H9 (cell line): ENCODE results near the gene PHYH. TPM values are rescaled to one million over a fixed set of nuclear protein-coding genes. Genes with fewer than 3 reads are reported as not detected.

Experiments used
- DNase-seq: peaks from one replicate; pipeline ENCODE4 v3.0.0-alpha.2; 2017
- H2AFZ ChIP-seq: one replicate; pipeline ENCODE4 v1.6.1; 2013; ENCODE audit warnings: mild to moderate bottlenecking, low read length, control low read depth, moderate library complexity
- H2AK5ac ChIP-seq: 2 replicates; pipeline ENCODE4 v1.6.1; 2013; ENCODE audit warnings: low read length, control low read depth, mixed read lengths; ENCODE audit not compliant: insufficient read length
- H2BK120ac ChIP-seq: one replicate; pipeline ENCODE4 v1.6.1; 2013; ENCODE audit warnings: low read depth, mild to moderate bottlenecking, low read length, control low read depth, inconsistent platforms; ENCODE audit not compliant: poor library complexity, severe bottlenecking
- H2BK12ac ChIP-seq: 2 replicates; pipeline ENCODE4 v1.6.1; 2013; ENCODE audit warnings: low read length, control low read depth, mixed read lengths, low read depth; ENCODE audit not compliant: insufficient read length
- H2BK15ac ChIP-seq: 2 replicates; pipeline ENCODE4 v1.6.1; 2013; ENCODE audit warnings: low read depth, low read length, control low read depth
- H2BK20ac ChIP-seq: one replicate; pipeline ENCODE4 v1.6.1; 2013; ENCODE audit warnings: low read depth, mild to moderate bottlenecking, low read length, control low read depth, inconsistent platforms; ENCODE audit not compliant: poor library complexity, severe bottlenecking
- H2BK5ac ChIP-seq: 2 replicates; pipeline ENCODE4 v1.6.1; 2013; ENCODE audit warnings: low read length, control low read depth, mixed read lengths; ENCODE audit not compliant: insufficient read length
- H3K14ac ChIP-seq: 2 replicates; pipeline ENCODE4 v1.6.1; 2013; ENCODE audit warnings: low read length, control low read depth; ENCODE audit not compliant: insufficient read depth
- H3K18ac ChIP-seq: 2 replicates; pipeline ENCODE4 v1.6.1; 2013; ENCODE audit warnings: low read depth, mild to moderate bottlenecking, mixed read lengths, low read length, control low read depth; ENCODE audit not compliant: insufficient read length
- H3K23ac ChIP-seq: 2 replicates; pipeline ENCODE4 v1.6.1; 2013; ENCODE audit warnings: low read length, control low read depth, mixed read lengths, low read depth; ENCODE audit not compliant: insufficient read length
- H3K23me2 ChIP-seq: 2 replicates; pipeline ENCODE4 v1.6.1; 2013; ENCODE audit warnings: low read depth, mild to moderate bottlenecking, mixed read lengths, low read length, control low read depth; ENCODE audit not compliant: insufficient read length, poor library complexity, severe bottlenecking
- H3K27ac ChIP-seq: 2 replicates; pipeline ENCODE4 v1.5.1; 2013; ENCODE audit warnings: low read length, control low read depth, mixed read lengths, low read depth; ENCODE audit not compliant: insufficient read length
- H3K27me3 ChIP-seq: 2 replicates; pipeline ENCODE4 v1.6.1; 2013; ENCODE audit warnings: low read length, control low read depth, inconsistent platforms; ENCODE audit not compliant: insufficient read depth
- H3K4ac ChIP-seq: 2 replicates; pipeline ENCODE4 v1.6.1; 2013; ENCODE audit warnings: low read depth, mild to moderate bottlenecking, control low read depth, inconsistent platforms, low read length, moderate library complexity
- H3K4me1 ChIP-seq: 2 replicates; pipeline ENCODE4 v1.6.1; 2013; ENCODE audit warnings: low read length, control low read depth, inconsistent platforms; ENCODE audit not compliant: insufficient read depth
- H3K4me2 ChIP-seq: 2 replicates; pipeline ENCODE4 v1.6.1; 2013; ENCODE audit warnings: low read length, control low read depth, mixed read lengths; ENCODE audit not compliant: insufficient read length, insufficient read depth
- H3K56ac ChIP-seq: 2 replicates; pipeline ENCODE4 v1.6.1; 2013; ENCODE audit warnings: low read depth, mild to moderate bottlenecking, mixed read lengths, low read length, control low read depth; ENCODE audit not compliant: insufficient read length
- H3K79me1 ChIP-seq: 2 replicates; pipeline ENCODE4 v1.6.1; 2013; ENCODE audit warnings: low read depth, mild to moderate bottlenecking, moderate library complexity, low read length, control low read depth, inconsistent platforms; ENCODE audit not compliant: insufficient read depth, poor library complexity, severe bottlenecking
- H3K79me2 ChIP-seq: 2 replicates; pipeline ENCODE4 v1.6.1; 2013; ENCODE audit warnings: low read length, control low read depth, inconsistent platforms; ENCODE audit not compliant: insufficient read depth
- H3K9ac ChIP-seq: 2 replicates; pipeline ENCODE4 v1.6.1; 2013; ENCODE audit warnings: low read length, control low read depth, mixed read lengths; ENCODE audit not compliant: insufficient read length; ENCODE audit errors: extremely low read depth
- H3K9me3 ChIP-seq: one replicate; pipeline ENCODE4 v1.6.1; 2013; ENCODE audit warnings: low read depth, low read length, inconsistent platforms; ENCODE audit not compliant: control insufficient read depth
- H3T11ph ChIP-seq: one replicate; pipeline ENCODE4 v1.6.1; 2013; ENCODE audit warnings: mild to moderate bottlenecking, low read length, control low read depth, inconsistent platforms
- H4K20me1 ChIP-seq: one replicate; pipeline ENCODE4 v1.6.1; 2013; ENCODE audit not compliant: control insufficient read depth, insufficient read length, insufficient read depth
- H4K5ac ChIP-seq: 2 replicates; pipeline ENCODE4 v1.6.1; 2013; ENCODE audit warnings: low read depth, mild to moderate bottlenecking, mixed read lengths, low read length, control low read depth; ENCODE audit not compliant: insufficient read length
- H4K8ac ChIP-seq: replicated peaks from 2 replicates; pipeline ENCODE4 v1.6.1; 2013; ENCODE audit warnings: low read length, control low read depth, mixed read lengths, low read depth; ENCODE audit not compliant: insufficient read length
- H4K91ac ChIP-seq: 2 replicates; pipeline ENCODE4 v1.6.1; 2013; ENCODE audit warnings: low read depth, mild to moderate bottlenecking, moderate library complexity, mixed read lengths, low read length, control low read depth; ENCODE audit not compliant: insufficient read length
- H3K27ac Mint-ChIP-seq, 3 experiments: 2 replicates in 2 of 3; 3 replicates in 1 of 3; pipeline ENCODE4 v1.8.0; 2020 to 2021; ENCODE audit warnings: mixed read lengths in 3 of 3, mild to moderate bottlenecking in 1 of 3, moderate library complexity in 1 of 3
- H3K27me3 Mint-ChIP-seq: 2 replicates; pipeline ENCODE4 v1.8.0; 2021; ENCODE audit warnings: low read depth, mild to moderate bottlenecking, moderate library complexity, mixed read lengths
- H3K36me3 Mint-ChIP-seq, 3 experiments: 2 replicates in 2 of 3; 3 replicates in 1 of 3; pipeline ENCODE4 v1.8.0; 2020 to 2021; ENCODE audit warnings: low read depth in 3 of 3, mixed read lengths in 3 of 3; ENCODE audit not compliant: insufficient read depth in 1 of 3
- H3K4me1 Mint-ChIP-seq, 2 experiments: 2 replicates each; pipeline ENCODE4 v1.8.0; 2020; ENCODE audit warnings: mixed read lengths in 2 of 2
- H3K4me3 Mint-ChIP-seq, 2 experiments: 2 replicates in 1 of 2; 3 replicates in 1 of 2; pipeline ENCODE4 v1.8.0; 2020 to 2021; ENCODE audit warnings: mild to moderate bottlenecking in 2 of 2, mixed read lengths in 2 of 2, moderate library complexity in 1 of 2
- H3K9me3 Mint-ChIP-seq, 2 experiments: 2 replicates in 1 of 2; 3 replicates in 1 of 2; pipeline ENCODE4 v1.8.0; 2020; ENCODE audit warnings: mild to moderate bottlenecking in 2 of 2, mixed read lengths in 2 of 2, moderate library complexity in 1 of 2
- CTCF ChIP-seq: fragments of 200-600 bp; sonication (generic); conservative IDR thresholded peaks from 3 replicates; pipeline ENCODE4 v1.8.0; 2021; ENCODE audit warnings: antibody characterized with exemption, mild to moderate bottlenecking
- WGBS: extraction: QIAGEN DNeasy Blood & Tissue Kit; methylation state at CpG from one replicate; pipeline ENCODE4 v1.1.7; 2013; ENCODE audit warnings: missing lambda C conversion rate, low lambda C conversion rate, mixed read lengths; ENCODE audit not compliant: insufficient read length; ENCODE audit errors: extremely low coverage; 5-methylcytosine and 5-hydroxymethylcytosine counted together
- total RNA-seq: library from RNA; stranded (reverse); gene quantifications from 2 replicates; pipeline ENCODE4 v1.2.1, GENCODE V29; 2021

PHYH gene
- total RNA-seq, 1 experiment from 2014 or later = 21.5 TPM

- no peak overlapping the region for H3K9ac ChIP-seq
- H3T11ph ChIP-seq = no peak overlapping the region
- DNase-seq = no peak
- H3K9me3 ChIP-seq = no peaks in the 10 kb centered on the region
- no peak overlapping the region for H2AK5ac ChIP-seq
- H3K79me2 ChIP-seq = peaks cover 75% of the 10 kb centered on the region
- no peak overlapping the region for H4K91ac ChIP-seq
- H3K27me3 ChIP-seq = no peaks in the 10 kb centered on the region
- H2BK5ac ChIP-seq = no peak overlapping the region
- H3K18ac ChIP-seq = no peak overlapping the region
- no peaks in the 10 kb centered on the region for H3K23me2 ChIP-seq
- no peak overlapping the region for H4K5ac ChIP-seq
- H2BK15ac ChIP-seq = no peak overlapping the region; the same call in 1 of the 2 replicates
- H3K14ac ChIP-seq = no peak overlapping the region
- no peak overlapping the region for H3K56ac ChIP-seq
- peaks cover 9% of the 10 kb centered on the region for H3K79me1 ChIP-seq
- Mint-ChIP-seq H3K9me3 (no peaks in the 10 kb centered on the region), H3K27ac (peak overlapping the region in 1 of 3 experiments; percentile 81; a peak in 2 of 7 replicates), H3K4me3 (no peak overlapping the region), H3K27me3 (no peaks in the 10 kb centered on the region), H3K4me1 (peaks cover 44 to 54% of the 10 kb centered on the region in 2 experiments), H3K36me3 (peaks cover 68 to 91% (median 74%) of the 10 kb centered on the region in 3 experiments)
- no CpG with 5 or more reads among the region's 9 CpGs for WGBS
- no peak overlapping the region for H4K8ac ChIP-seq
- H2BK120ac ChIP-seq = no peak overlapping the region
- H2AFZ ChIP-seq = no peak overlapping the region
- H3K4me2 ChIP-seq = peak overlapping the region; percentile 16
- no peak for TF ChIP-seq CTCF
- H2BK20ac ChIP-seq = no peak overlapping the region
- H3K27ac ChIP-seq = no peak overlapping the region
- peaks cover 10% of the 10 kb centered on the region for H3K4me1 ChIP-seq
- H2BK12ac ChIP-seq = no peak overlapping the region
- no peak overlapping the region for H3K23ac ChIP-seq
- H4K20me1 ChIP-seq = no peaks in the 10 kb centered on the region
- H3K4ac ChIP-seq = no peak overlapping the region
Observed at GRCh38 chr10:13340068-13340467, 40.2 kb upstream of the PHYH start.
